Caco-2 (cell line): ENCODE results near the gene NRIP1. TPM values are rescaled to one million over a fixed set of nuclear protein-coding genes. Genes with fewer than 3 reads are reported as not detected.

Experiments used
- BruUV-seq: library from RNA; stranded (reverse); fragments of 400-500 nt; replicated peaks from 2 replicates; lab custom pipeline; 2021; lab: Mats Ljungman, UMichigan
- CTCF ChIA-PET: fragments of 300-600 bp; sonication (Branson Sonifier 250); formaldehyde crosslinking; loops from one replicate; lab custom pipeline; 2022; ENCODE audit warnings: antibody characterized with exemption; lab: Charles Lee
- POLR2A ChIA-PET: fragments of 300-600 bp; sonication (Branson Sonifier 250); formaldehyde crosslinking; loops from one replicate; lab custom pipeline; 2022; ENCODE audit warnings: antibody characterized with exemption; lab: Charles Lee
- DNase-seq, 2 experiments: peaks; one replicate each; pipeline versions ENCODE4 v3.0.0 to v3.0.0-alpha.2; 2020 to 2022
- H3K27me3 ChIP-seq: replicated peaks from 2 replicates; pipeline ENCODE4 v1.6.0; 2011; ENCODE audit warnings: low read length; ENCODE audit not compliant: control insufficient read depth, insufficient read depth
- H3K36me3 ChIP-seq: 2 replicates; pipeline ENCODE4 v1.5.1; 2011; ENCODE audit warnings: low read length; ENCODE audit not compliant: control insufficient read depth, insufficient read depth
- H3K4me1 ChIP-seq: fragments of 250-450 bp; sonication (Bioruptor Pico); 2 replicates; pipeline ENCODE4 v1.5.1; 2020; ENCODE audit warnings: mild to moderate bottlenecking
- H3K4me3 ChIP-seq: 2 replicates; pipeline ENCODE4 v1.5.1; 2011; ENCODE audit warnings: low read depth, mild to moderate bottlenecking, control low read depth, low read length
- H3K9me3 ChIP-seq: fragments of 250-450 bp; sonication (Bioruptor Pico); 2 replicates; pipeline ENCODE4 v1.5.1; 2020; ENCODE audit warnings: mild to moderate bottlenecking, moderate library complexity
- H3K27ac Mint-ChIP-seq: one replicate; pipeline ENCODE4 v1.8.0; 2022; ENCODE audit warnings: mixed read lengths; ENCODE audit not compliant: unreplicated experiment
- H3K27me3 Mint-ChIP-seq: one replicate; pipeline ENCODE4 v1.8.0; 2022; ENCODE audit warnings: mixed read lengths; ENCODE audit not compliant: insufficient read depth, unreplicated experiment
- H3K36me3 Mint-ChIP-seq: one replicate; pipeline ENCODE4 v1.8.0; 2022; ENCODE audit warnings: mild to moderate bottlenecking, mixed read lengths; ENCODE audit not compliant: insufficient read depth, unreplicated experiment
- H3K4me1 Mint-ChIP-seq: one replicate; pipeline ENCODE4 v1.8.0; 2022; ENCODE audit warnings: low read depth, mixed read lengths; ENCODE audit not compliant: unreplicated experiment
- H3K4me3 Mint-ChIP-seq: one replicate; pipeline ENCODE4 v1.8.0; 2022; ENCODE audit warnings: mild to moderate bottlenecking, moderate library complexity, mixed read lengths; ENCODE audit not compliant: unreplicated experiment
- H3K9me3 Mint-ChIP-seq: one replicate; pipeline ENCODE4 v1.8.0; 2022; ENCODE audit warnings: mixed read lengths; ENCODE audit not compliant: unreplicated experiment
- CTCF ChIP-seq, 2 experiments: fragments of 200-600 bp in 1 of 2; IDR thresholded peaks; 1 replicate in 1 of 2; 2 replicates in 1 of 2; pipeline versions ENCODE4 v1.5.1 to v1.8.0; 2011 to 2022; ENCODE audit warnings: antibody characterized with exemption in 1 of 2, control low read depth in 1 of 2, inconsistent platforms in 1 of 2, low read depth in 1 of 2, low read length in 1 of 2, mild to moderate bottlenecking in 1 of 2, moderate library complexity in 1 of 2; ENCODE audit not compliant: insufficient read depth in 1 of 2, severe bottlenecking in 1 of 2, unreplicated experiment in 1 of 2
- intact Hi-C: fragments of 100-400 bp; cut with micrococcal nuclease; formaldehyde crosslinking; loops from one replicate; pipeline ENCODE4 v1.10.0; 2022; ENCODE audit not compliant: unreplicated experiment
- total RNA-seq: library from RNA; stranded (reverse); gene quantifications from 2 replicates; pipeline ENCODE4 v1.2.3, GENCODE V29; 2022

Gene NRIP1
- total RNA-seq, 1 experiment from 2014 or later: 28.6 TPM

GRCh38 chr21:15080526-15080925 is 15.7 kb upstream of the NRIP1 start:
- no peaks in the 10 kb centered on the region for H3K9me3 ChIP-seq
- no peaks in the 10 kb centered on the region for H3K4me1 ChIP-seq
- Mint-ChIP-seq H3K9me3 (no peaks in the 10 kb centered on the region), H3K27ac (no peak overlapping the region), H3K4me1 (no peaks in the 10 kb centered on the region), H3K4me3 (no peak overlapping the region), H3K36me3 (no peaks in the 10 kb centered on the region), H3K27me3 (no peaks in the 10 kb centered on the region)
- H3K36me3 ChIP-seq: no peaks in the 10 kb centered on the region
- POLR2A ChIA-PET: no interaction called here
- TF ChIP-seq CTCF (IDR thresholded peaks at IDR 0.05; ENCODE audit: insufficient read depth in 1 of 2, low read depth in 1 of 2, low read length in 1 of 2, severe bottlenecking in 1 of 2, unreplicated experiment in 1 of 2): no peak
- no TSS peak for BruUV-seq
- CTCF ChIA-PET: no interaction called here
- H3K27me3 ChIP-seq: no peaks in the 10 kb centered on the region
- no peak for DNase-seq
- intact Hi-C loops: no loop called here
- no peak overlapping the region for H3K4me3 ChIP-seq

- Histone ChIP-seq H3K4me1 (no peaks in the 10 kb centered on the region), H3K4me3 (no peak overlapping the region), H3K27me3 (no peaks in the 10 kb centered on the region), H3K36me3 (no peaks in the 10 kb centered on the region), H3K9me3 (no peaks in the 10 kb centered on the region)
- POLR2A ChIA-PET: no interaction called here
- no TSS peak for BruUV-seq
- Mint-ChIP-seq H3K27me3 (no peaks in the 10 kb centered on the region), H3K27ac (no peak overlapping the region), H3K9me3 (no peaks in the 10 kb centered on the region), H3K36me3 (no peaks in the 10 kb centered on the region), H3K4me1 (no peaks in the 10 kb centered on the region), H3K4me3 (no peak overlapping the region)
- CTCF ChIA-PET: no interaction called here
- intact Hi-C loops: no loop called here
- no peak for TF ChIP-seq CTCF (IDR thresholded peaks at IDR 0.05; ENCODE audit: insufficient read depth in 1 of 2, low read depth in 1 of 2, low read length in 1 of 2, severe bottlenecking in 1 of 2, unreplicated experiment in 1 of 2)
- no peak for DNase-seq
Measured at GRCh38 chr21:15079269-15079668, 14.5 kb upstream of the NRIP1 start.

GRCh38 chr21:15078180-15078579 is 13.4 kb upstream of the NRIP1 start:
- no peak for TF ChIP-seq CTCF (IDR thresholded peaks at IDR 0.05; ENCODE audit: insufficient read depth in 1 of 2, low read depth in 1 of 2, low read length in 1 of 2, severe bottlenecking in 1 of 2, unreplicated experiment in 1 of 2)
- H3K4me1 Mint-ChIP-seq: no peaks in the 10 kb centered on the region
- H3K36me3 ChIP-seq: no peaks in the 10 kb centered on the region
- DNase-seq: no peak
- H3K9me3 Mint-ChIP-seq: no peaks in the 10 kb centered on the region
- H3K9me3 ChIP-seq: no peaks in the 10 kb centered on the region
- intact Hi-C loops: no loop called here
- H3K4me3 Mint-ChIP-seq: no peak overlapping the region
- CTCF ChIA-PET: no interaction called here
- no peak overlapping the region for H3K4me3 ChIP-seq
- H3K27ac Mint-ChIP-seq: no peak overlapping the region
- POLR2A ChIA-PET: no interaction called here
- no peaks in the 10 kb centered on the region for H3K27me3 ChIP-seq
- BruUV-seq: no TSS peak
- H3K27me3 Mint-ChIP-seq: no peaks in the 10 kb centered on the region
- no peaks in the 10 kb centered on the region for H3K36me3 Mint-ChIP-seq
- H3K4me1 ChIP-seq: no peaks in the 10 kb centered on the region
